Suprapubic skin (tissue), 3 donors: ENCODE data around the gene FKBP6.

Source experiments
- EP300 ChIP-seq: sonication (generic); formaldehyde crosslinking; IDR thresholded peaks from one replicate; pipeline ENCODE4 v1.6.1; 2017; ENCODE audit warnings: antibody characterized with exemption
- TF ChIP-seq, protein P1 (sequence below), 2 donors: fragments of 200-600 bp in 1 of 2; fragments of 450-650 bp in 1 of 2; sonication (generic) in 1 of 2; IDR thresholded peaks; one replicate each; pipeline ENCODE4 v1.5.1; 2016 to 2019; ENCODE audit warnings: antibody characterized with exemption in 2 of 2, mild to moderate bottlenecking in 1 of 2, moderate library complexity in 1 of 2

DNA sequence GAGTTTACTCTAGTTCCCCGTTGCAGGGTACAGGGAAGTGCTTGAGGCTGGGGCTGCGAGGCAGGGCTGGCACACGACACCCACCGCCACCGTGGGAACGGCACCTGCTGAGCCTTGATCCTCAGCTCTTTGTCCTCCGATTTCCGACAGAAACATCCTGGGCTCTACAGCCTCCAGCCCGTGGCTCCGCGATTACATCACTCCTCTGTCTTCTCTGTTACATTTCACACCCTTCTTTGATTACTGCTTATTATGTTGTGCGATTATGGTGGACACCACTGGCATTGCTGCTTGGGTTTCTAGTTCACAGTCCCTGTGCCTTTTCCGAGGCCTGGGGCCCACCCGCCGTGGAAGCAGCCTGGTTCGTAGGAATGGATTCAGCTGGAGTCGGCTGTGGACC is 26.9 kb downstream of the FKBP6 start:
- TF ChIP-seq, protein P1, sequence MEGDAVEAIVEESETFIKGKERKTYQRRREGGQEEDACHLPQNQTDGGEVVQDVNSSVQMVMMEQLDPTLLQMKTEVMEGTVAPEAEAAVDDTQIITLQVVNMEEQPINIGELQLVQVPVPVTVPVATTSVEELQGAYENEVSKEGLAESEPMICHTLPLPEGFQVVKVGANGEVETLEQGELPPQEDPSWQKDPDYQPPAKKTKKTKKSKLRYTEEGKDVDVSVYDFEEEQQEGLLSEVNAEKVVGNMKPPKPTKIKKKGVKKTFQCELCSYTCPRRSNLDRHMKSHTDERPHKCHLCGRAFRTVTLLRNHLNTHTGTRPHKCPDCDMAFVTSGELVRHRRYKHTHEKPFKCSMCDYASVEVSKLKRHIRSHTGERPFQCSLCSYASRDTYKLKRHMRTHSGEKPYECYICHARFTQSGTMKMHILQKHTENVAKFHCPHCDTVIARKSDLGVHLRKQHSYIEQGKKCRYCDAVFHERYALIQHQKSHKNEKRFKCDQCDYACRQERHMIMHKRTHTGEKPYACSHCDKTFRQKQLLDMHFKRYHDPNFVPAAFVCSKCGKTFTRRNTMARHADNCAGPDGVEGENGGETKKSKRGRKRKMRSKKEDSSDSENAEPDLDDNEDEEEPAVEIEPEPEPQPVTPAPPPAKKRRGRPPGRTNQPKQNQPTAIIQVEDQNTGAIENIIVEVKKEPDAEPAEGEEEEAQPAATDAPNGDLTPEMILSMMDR (IDR thresholded peaks at IDR 0.05): no peak
- TF ChIP-seq EP300: no peak
